Eye (tissue), 1 donor: Measurements from ENCODE around the gene BIRC5.
"Not testable (repeated sequence)": the region's sequence is repeated elsewhere in the genome, so short reads cannot be mapped to it uniquely, and the experiment has no call there.

Source experiments
- DNase-seq: peaks from one replicate; pipeline ENCODE4 v3.0.0-alpha.2; 2015

The BIRC5 gene

GRCh38 chr17:78240839-78241238, 26.8 kb downstream of the BIRC5 start:
- DNase-seq: no peak

GRCh38 chr17:78241277-78242023, 27.4 kb downstream of the BIRC5 start:
- DNase-seq: peak; percentile 67

GRCh38 chr17:78242024-78242742, 28.1 kb downstream of the BIRC5 start:
- no peak for DNase-seq

GRCh38 chr17:78247304-78247703, 33.3 kb downstream of the BIRC5 start:
- no peak for DNase-seq

GRCh38 chr17:78248051-78248914, 34.2 kb downstream of the BIRC5 start:
- DNase-seq: no peak

GRCh38 chr17:78249074-78249817, 35.2 kb downstream of the BIRC5 start:
- no peak for DNase-seq

GRCh38 chr17:78249818-78250806, 36.1 kb downstream of the BIRC5 start:
- no peak for DNase-seq

- DNase-seq: peak; percentile 94
These were observed 37.1 kb downstream of the BIRC5 start for GRCh38 chr17:78250891-78251772.

- no peak for DNase-seq
These were observed 37.7 kb downstream of the BIRC5 start for GRCh38 chr17:78251773-78252103.

GRCh38 chr17:78252111-78252634, 38.1 kb downstream of the BIRC5 start:
- DNase-seq: no peak

- DNase-seq: no peak
These were observed 38.9 kb downstream of the BIRC5 start for GRCh38 chr17:78252701-78253635.

GRCh38 chr17:78253636-78253945, 39.5 kb downstream of the BIRC5 start:
- not testable (repeated sequence) for DNase-seq

- peak; percentile 96 for DNase-seq
These were observed 40.1 kb downstream of the BIRC5 start for GRCh38 chr17:78253946-78254672.

- DNase-seq: no peak
These were observed 41.1 kb downstream of the BIRC5 start for GRCh38 chr17:78255029-78255656.

- no peak for DNase-seq
These were observed 42.1 kb downstream of the BIRC5 start for GRCh38 chr17:78255953-78256706.

GRCh38 chr17:78256707-78257591, 42.9 kb downstream of the BIRC5 start:
- DNase-seq: peak; percentile 49
